Activated CD4-positive, alpha-beta T cell treated with anti-CD3 and anti-CD28 coated beads for 36 hours (primary cell): ENCODE data around the gene RAP2A. TPM values are rescaled to one million over a fixed set of nuclear protein-coding genes. Genes with fewer than 3 reads are reported as not detected.

Experiments
- ATAC-seq: fragments of 200-7000 bp; cut with Tn5 transposase; one replicate; pipeline ENCODE4 v1.10.0; 2021; ENCODE audit warnings: mild to moderate bottlenecking, moderate library complexity
- CTCF ChIA-PET: fragments of 350-600 bp; sonication (Branson Sonifier 250); formaldehyde crosslinking; loops from one replicate; lab custom pipeline; 2021; ENCODE audit warnings: antibody characterized with exemption; lab: Charles Lee
- POLR2A ChIA-PET: fragments of 350-600 bp; sonication (Branson Sonifier 250); formaldehyde crosslinking; loops from one replicate; lab custom pipeline; 2021; ENCODE audit warnings: antibody characterized with exemption, inconsistent platforms; lab: Charles Lee
- DNase-seq: peaks from one replicate; pipeline ENCODE4 v3.0.0-alpha.2; 2020
- H3K27ac Mint-ChIP-seq: one replicate; pipeline ENCODE4 v1.8.0; 2021; ENCODE audit warnings: mixed read lengths
- H3K27me3 Mint-ChIP-seq: one replicate; pipeline ENCODE4 v1.8.0; 2021; ENCODE audit warnings: mixed read lengths
- H3K36me3 Mint-ChIP-seq: one replicate; pipeline ENCODE4 v1.8.0; 2021; ENCODE audit warnings: low read depth, mixed read lengths
- H3K4me1 Mint-ChIP-seq: one replicate; pipeline ENCODE4 v1.8.0; 2021; ENCODE audit warnings: mixed read lengths
- H3K4me3 Mint-ChIP-seq: one replicate; pipeline ENCODE4 v1.8.0; 2021; ENCODE audit warnings: mild to moderate bottlenecking, moderate library complexity, mixed read lengths
- H3K9me3 Mint-ChIP-seq: one replicate; pipeline ENCODE4 v1.8.0; 2021; ENCODE audit warnings: low read depth, mixed read lengths
- intact Hi-C, 2 experiments: fragments of 100-400 bp; cut with DNase I in 1 of 2; cut with micrococcal nuclease in 1 of 2; formaldehyde crosslinking; loops; one replicate each; pipeline versions ENCODE4 v1.14.2 to v1.15.1; 2022 to 2024; cut with DNase I, micrococcal nuclease
- total RNA-seq, 2 experiments: library from RNA; stranded (reverse); gene quantifications; one replicate each; pipeline ENCODE4 v1.2.3, GENCODE V29; 2021

Gene RAP2A
- total RNA-seq, 2 experiments from 2014 or later = 12.3 to 15.5 TPM

GRCh38 chr13:97395447-97396136 is 38.4 kb upstream of the RAP2A start:
- intact Hi-C loops = no loop called here
- Mint-ChIP-seq H3K27me3 (no peaks in the 10 kb centered on the region), H3K36me3 (peaks cover 3% of the 10 kb centered on the region), H3K4me1 (no peaks in the 10 kb centered on the region), H3K9me3 (no peaks in the 10 kb centered on the region), H3K27ac (no peak overlapping the region), H3K4me3 (no peak overlapping the region)
- DNase-seq (no peak), ATAC-seq (no peak)
- ChIA-PET POLR2A (no interaction called here), CTCF (interaction anchor here (1.3 to 1.4 kb wide), 2 partner anchors 9 to 12 kb away, joined by 3 to 4 read pairs; no protein-coding TSS in a partner anchor)

- no peaks in the 10 kb centered on the region for H3K4me1 Mint-ChIP-seq
- DNase-seq (no peak), ATAC-seq (no peak)
- intact Hi-C loops = no loop called here
- CTCF ChIA-PET = interaction anchor here (0.6 kb wide), 1 partner anchor 286 kb away, joined by 3 read pairs; no protein-coding TSS in a partner anchor
- H3K27me3 Mint-ChIP-seq = peaks cover 3% of the 10 kb centered on the region
- POLR2A ChIA-PET = no interaction called here
- peaks cover 7% of the 10 kb centered on the region for H3K9me3 Mint-ChIP-seq
- no peak overlapping the region for H3K4me3 Mint-ChIP-seq
- no peaks in the 10 kb centered on the region for H3K36me3 Mint-ChIP-seq
- H3K27ac Mint-ChIP-seq = no peak overlapping the region
Observed at GRCh38 chr13:97397267-97397666, 36.7 kb upstream of the RAP2A start.

DNA sequence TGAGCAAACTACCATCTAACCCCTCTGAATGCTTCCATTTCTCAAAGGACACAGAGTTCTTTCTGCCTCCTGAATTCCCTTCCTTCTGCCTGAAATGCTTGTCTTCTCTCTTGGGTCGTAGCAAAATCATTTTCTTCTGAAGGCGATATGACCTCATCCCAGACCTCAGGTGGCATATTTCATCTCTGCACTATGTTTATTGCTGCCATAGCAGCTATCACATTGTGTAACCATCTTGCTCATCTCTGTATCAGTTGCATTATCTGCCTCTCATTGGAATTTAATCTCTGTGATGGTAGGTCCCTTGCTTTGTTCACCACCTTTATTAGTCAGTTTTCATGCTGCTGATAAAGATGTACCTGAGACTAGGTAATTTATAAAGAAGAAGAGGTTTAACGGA is 32.5 kb upstream of the RAP2A start:
- H3K4me1 Mint-ChIP-seq = no peaks in the 10 kb centered on the region
- ChIA-PET POLR2A (no interaction called here), CTCF (interaction anchor here (0.6 kb wide), 1 partner anchor 1053 kb away, joined by 3 read pairs; no protein-coding TSS in a partner anchor)
- no peak for ATAC-seq
- H3K27ac Mint-ChIP-seq = no peak overlapping the region
- DNase-seq = no peak
- peaks cover 7% of the 10 kb centered on the region for H3K9me3 Mint-ChIP-seq
- H3K27me3 Mint-ChIP-seq = peaks cover 6% of the 10 kb centered on the region
- H3K4me3 Mint-ChIP-seq = no peak overlapping the region
- no peaks in the 10 kb centered on the region for H3K36me3 Mint-ChIP-seq
- intact Hi-C loops = no loop called here

DNA sequence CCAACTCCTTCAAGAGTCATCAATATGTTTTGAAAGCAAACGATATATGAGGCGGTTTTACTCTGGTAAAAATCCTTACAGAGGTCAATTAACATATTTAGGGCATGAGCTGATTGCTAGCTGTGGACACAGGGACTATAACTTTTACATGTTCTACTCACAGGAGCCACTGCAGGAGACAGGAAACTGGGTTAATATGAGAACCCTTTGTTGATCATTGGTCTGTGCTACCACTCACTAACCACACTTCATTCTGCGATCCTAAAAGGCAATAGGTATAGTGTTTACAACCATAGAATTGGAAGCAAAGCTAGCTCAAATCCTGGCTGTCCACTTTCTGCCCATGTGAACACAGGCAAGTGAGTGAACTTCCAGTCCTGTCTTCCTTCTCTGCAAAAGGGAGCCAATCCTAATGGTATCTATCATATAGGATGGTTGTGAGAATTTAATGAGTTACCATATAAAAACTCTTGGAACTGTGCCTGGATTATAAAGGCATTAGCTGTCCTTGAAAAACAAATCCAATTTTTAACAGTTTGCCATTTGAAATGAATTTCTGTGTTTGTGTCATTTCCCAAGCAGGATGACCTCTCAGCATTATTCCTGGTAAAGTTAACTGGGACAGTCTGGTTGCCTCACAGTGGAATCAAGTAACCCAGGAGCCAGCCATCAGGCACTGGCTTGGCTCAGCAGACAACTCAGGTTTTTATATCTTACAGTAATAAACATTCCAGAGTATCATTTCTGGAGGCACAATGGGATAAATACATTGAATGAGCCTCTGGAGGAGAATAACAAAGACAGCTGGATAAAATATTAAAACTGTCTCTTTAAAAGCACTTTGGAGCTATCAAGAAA is 29.8 kb upstream of the RAP2A start:
- H3K4me1 Mint-ChIP-seq = no peaks in the 10 kb centered on the region
- H3K36me3 Mint-ChIP-seq = no peaks in the 10 kb centered on the region
- ChIA-PET CTCF (interaction anchor here (0.8 to 1.3 kb wide), 3 partner anchors 8 to 130 kb away, joined by 3 to 4 read pairs (median 3); no protein-coding TSS in a partner anchor), POLR2A (no interaction called here)
- H3K4me3 Mint-ChIP-seq = no peak overlapping the region
- no peak for DNase-seq
- H3K27me3 Mint-ChIP-seq = peaks cover 10% of the 10 kb centered on the region
- H3K27ac Mint-ChIP-seq = no peak overlapping the region
- intact Hi-C loops = no loop called here
- ATAC-seq = no peak
- H3K9me3 Mint-ChIP-seq = peaks cover 7% of the 10 kb centered on the region

GRCh38 chr13:97407540-97407939 is 26.4 kb upstream of the RAP2A start:
- intact Hi-C loops = no loop called here
- ATAC-seq (no peak), DNase-seq (no peak)
- ChIA-PET POLR2A (no interaction called here), CTCF (interaction anchor here (0.7 to 0.8 kb wide), 2 partner anchors 12 to 52 kb away, joined by 3 read pairs; no protein-coding TSS in a partner anchor)
- H3K36me3 Mint-ChIP-seq = no peaks in the 10 kb centered on the region
- no peak overlapping the region for H3K27ac Mint-ChIP-seq
- H3K9me3 Mint-ChIP-seq = no peaks in the 10 kb centered on the region
- H3K4me3 Mint-ChIP-seq = no peak overlapping the region
- H3K4me1 Mint-ChIP-seq = no peaks in the 10 kb centered on the region
- H3K27me3 Mint-ChIP-seq = peaks cover 6% of the 10 kb centered on the region

DNA sequence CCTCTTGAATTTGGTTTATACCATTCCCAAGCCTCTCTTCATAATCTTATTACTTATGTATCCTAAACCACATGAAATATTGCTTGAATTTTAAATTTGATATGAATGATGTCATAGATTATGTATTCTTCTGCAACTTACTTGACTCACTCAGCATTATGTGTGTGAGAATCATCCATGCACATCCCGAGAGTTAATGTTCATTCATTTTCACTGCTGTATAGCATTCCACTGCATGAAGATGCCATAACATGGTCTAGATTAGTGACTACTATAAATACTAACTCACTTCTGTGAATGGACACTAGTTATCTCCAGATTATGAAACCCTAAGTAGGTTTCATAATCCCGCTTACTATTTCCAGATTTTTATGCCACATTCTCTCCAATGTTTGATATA is 25.0 kb upstream of the RAP2A start:
- Mint-ChIP-seq H3K27ac (no peak overlapping the region), H3K4me1 (no peaks in the 10 kb centered on the region), H3K36me3 (no peaks in the 10 kb centered on the region), H3K4me3 (no peak overlapping the region), H3K9me3 (no peaks in the 10 kb centered on the region), H3K27me3 (peaks cover 6% of the 10 kb centered on the region)
- intact Hi-C loops = no loop called here
- no peak for DNase-seq
- CTCF ChIA-PET = no interaction called here
- POLR2A ChIA-PET = no interaction called here
- no peak for ATAC-seq

- Mint-ChIP-seq H3K9me3 (no peaks in the 10 kb centered on the region), H3K36me3 (no peaks in the 10 kb centered on the region), H3K4me1 (no peaks in the 10 kb centered on the region), H3K27ac (no peak overlapping the region), H3K4me3 (no peak overlapping the region), H3K27me3 (peaks cover 9% of the 10 kb centered on the region)
- ATAC-seq = no peak
- CTCF ChIA-PET = no interaction called here
- intact Hi-C loops = no loop called here
- POLR2A ChIA-PET = interaction anchor here (0.7 kb wide), 1 partner anchor 21 kb away, joined by 3 read pairs; no protein-coding TSS in a partner anchor
- no peak for DNase-seq
Observed at GRCh38 chr13:97411984-97412383, 22.0 kb upstream of the RAP2A start.

DNA sequence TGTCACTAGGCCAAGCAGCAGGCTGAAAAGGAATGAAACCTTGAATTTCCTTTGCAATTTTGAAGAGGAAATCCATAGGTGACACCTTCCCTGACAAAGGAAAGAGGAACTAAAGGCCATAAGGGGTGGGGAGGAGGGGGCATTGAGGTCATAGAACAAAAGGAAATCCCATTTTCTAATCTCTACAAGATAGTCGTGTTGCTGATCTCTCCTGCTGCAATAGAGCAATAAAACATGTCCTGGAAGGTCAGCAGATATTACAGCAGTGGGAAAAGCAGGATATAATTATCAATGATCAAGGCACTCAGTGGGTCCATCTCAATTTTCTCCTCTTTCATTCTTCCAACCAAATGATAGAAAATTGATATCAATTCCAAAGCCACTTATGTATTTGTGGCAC is 20.3 kb upstream of the RAP2A start:
- ATAC-seq (no peak), DNase-seq (no peak)
- Mint-ChIP-seq H3K9me3 (no peaks in the 10 kb centered on the region), H3K27me3 (peaks cover 8% of the 10 kb centered on the region), H3K27ac (no peak overlapping the region), H3K4me3 (no peak overlapping the region), H3K4me1 (no peaks in the 10 kb centered on the region), H3K36me3 (no peaks in the 10 kb centered on the region)
- intact Hi-C loops = no loop called here
- POLR2A ChIA-PET = no interaction called here
- CTCF ChIA-PET = no interaction called here

DNA sequence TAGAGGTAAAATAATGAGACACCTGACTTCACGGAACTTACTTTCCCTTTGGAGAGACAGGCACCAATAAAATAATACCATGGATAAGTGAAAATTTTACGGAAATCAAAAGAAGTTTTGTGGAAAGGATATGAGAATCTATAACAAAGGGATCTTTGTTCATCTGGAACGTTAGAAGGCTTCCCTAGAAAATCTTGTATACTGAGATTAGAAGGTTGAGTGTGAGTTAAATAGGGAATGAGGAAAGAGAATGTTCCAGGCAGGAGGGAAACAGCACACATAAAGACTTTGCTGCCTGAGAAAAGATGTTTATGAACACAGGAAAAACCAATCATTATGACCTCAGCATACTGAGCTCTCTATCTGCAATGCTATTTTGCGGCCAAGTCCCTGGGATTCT is 19.6 kb upstream of the RAP2A start:
- Mint-ChIP-seq H3K4me1 (no peaks in the 10 kb centered on the region), H3K36me3 (no peaks in the 10 kb centered on the region), H3K27me3 (peaks cover 5% of the 10 kb centered on the region), H3K9me3 (no peaks in the 10 kb centered on the region), H3K4me3 (no peak overlapping the region), H3K27ac (no peak overlapping the region)
- no peak for DNase-seq
- ATAC-seq = no peak
- ChIA-PET CTCF (no interaction called here), POLR2A (no interaction called here)
- intact Hi-C loops = no loop called here

DNA sequence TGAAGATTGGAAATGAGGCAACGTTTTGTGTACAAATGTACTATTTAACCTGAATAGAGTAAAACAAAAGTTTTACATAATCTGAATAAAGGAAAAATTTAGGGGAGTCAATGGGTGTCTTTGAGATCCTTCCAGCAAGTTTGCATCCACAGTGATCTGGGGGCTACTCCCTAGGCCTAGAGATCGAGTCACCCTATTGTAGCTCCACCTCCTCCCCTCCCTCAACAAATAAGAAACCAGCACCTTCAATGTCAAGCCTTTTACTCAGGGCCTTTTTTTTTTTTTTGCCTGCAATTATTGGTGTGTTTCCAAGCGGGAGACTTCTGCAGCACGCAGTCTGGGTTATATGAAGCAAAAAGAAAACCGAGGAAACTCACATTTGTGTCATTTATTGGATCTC is 16.3 kb upstream of the RAP2A start:
- no peak for ATAC-seq
- ChIA-PET POLR2A (no interaction called here), CTCF (interaction anchor here (0.6 to 0.7 kb wide), 2 partner anchors 48 to 199 kb away, joined by 3 read pairs; no protein-coding TSS in a partner anchor)
- Mint-ChIP-seq H3K4me1 (no peaks in the 10 kb centered on the region), H3K4me3 (no peak overlapping the region), H3K27ac (no peak overlapping the region), H3K27me3 (peaks cover 5% of the 10 kb centered on the region), H3K36me3 (no peaks in the 10 kb centered on the region), H3K9me3 (no peaks in the 10 kb centered on the region)
- DNase-seq = no peak
- intact Hi-C loops = no loop called here

GRCh38 chr13:97422118-97423054 is 11.6 kb upstream of the RAP2A start:
- Mint-ChIP-seq H3K9me3 (peaks cover 2% of the 10 kb centered on the region), H3K4me1 (no peaks in the 10 kb centered on the region), H3K36me3 (no peaks in the 10 kb centered on the region), H3K4me3 (no peak overlapping the region), H3K27ac (no peak overlapping the region), H3K27me3 (peaks cover 12% of the 10 kb centered on the region)
- ChIA-PET CTCF (interaction anchor here (0.9 to 1.4 kb wide), 2 partner anchors 9 to 10 kb away, joined by 3 to 4 read pairs; no protein-coding TSS in a partner anchor), POLR2A (no interaction called here)
- DNase-seq (no peak), ATAC-seq (no peak)
- intact Hi-C loops = no loop called here
